HCT116 (cell line): ENCODE results near the gene SIGLEC11. TPM values are rescaled to one million over a fixed set of nuclear protein-coding genes. Genes with fewer than 3 reads are reported as not detected.

Experiments
- ATAC-seq: fragments of 200-7000 bp; cut with Tn5 transposase; 2 replicates; pipeline ENCODE4 v1.9.1; 2020; ENCODE audit warnings: mild to moderate bottlenecking, moderate library complexity
- BruUV-seq: library from RNA; stranded (reverse); fragments of 400-500 nt; replicated peaks from 2 replicates; lab custom pipeline; 2021; lab: Mats Ljungman, UMichigan
- CTCF ChIA-PET: fragments of 300-600 bp; sonication (Branson Sonifier 250); formaldehyde crosslinking; loops from one replicate; lab custom pipeline; 2021; ENCODE audit warnings: antibody characterized with exemption; lab: Charles Lee
- POLR2A ChIA-PET: fragments of 300-600, 350-600 bp; sonication (Branson Sonifier 250); formaldehyde crosslinking; loops from one replicate; lab custom pipeline; 2021; ENCODE audit warnings: antibody characterized with exemption; lab: Charles Lee
- RAD21 ChIA-PET, 2 experiments: fragments of 300-600 bp; sonication (Branson Sonifier 250); formaldehyde crosslinking; loops; one replicate each; lab custom pipeline; 2023; ENCODE audit warnings: low total read pairs in 2 of 2; ENCODE audit not compliant: uncharacterized antibody in 2 of 2, unreplicated experiment in 2 of 2, low non-redundant PET in 1 of 2; lab: Charles Lee
- DNase-seq: peaks from one replicate; pipeline ENCODE4 v3.0.0-alpha.2; 2010; ENCODE audit warnings: low read depth, low spot score
- H2AFZ ChIP-seq: fragments of 200-600 bp; shearing (Covaris generic), sonication (generic); 2 replicates; pipeline ENCODE4 v1.6.1; 2017; ENCODE audit warnings: low read depth, mixed run types, mixed read lengths, antibody characterized with exemption, low read length; ENCODE audit not compliant: poor library complexity, severe bottlenecking
- H3K27ac ChIP-seq: 2 replicates; pipeline ENCODE4 v1.5.1; 2012; ENCODE audit warnings: low read depth, low read length
- H3K27me3 ChIP-seq: fragments of 200-600 bp; sonication (generic); 2 replicates; pipeline ENCODE4 v1.6.1; 2016; ENCODE audit warnings: mixed run types, low read length, mixed read lengths; ENCODE audit not compliant: insufficient read depth
- H3K36me3 ChIP-seq, 2 experiments: fragments of 200-500 bp in 1 of 2; fragments of 200-600 bp in 1 of 2; sonication (Bioruptor generic) in 1 of 2; sonication (generic) in 1 of 2; 2 replicates each; pipeline versions ENCODE4 v1.5.1 to v1.6.1; 2014 to 2016; ENCODE audit warnings: low read length in 2 of 2, inconsistent platforms in 1 of 2, mixed read lengths in 1 of 2, mixed run types in 1 of 2; ENCODE audit not compliant: insufficient read depth in 2 of 2, control insufficient read depth in 1 of 2
- H3K4me1 ChIP-seq, 2 experiments: fragments of 200-600 bp in 1 of 2; sonication (generic) in 1 of 2; 2 replicates each; pipeline versions ENCODE4 v1.5.1 to v1.6.1; 2012 to 2017; ENCODE audit warnings: low read length in 2 of 2, inconsistent platforms in 1 of 2, mild to moderate bottlenecking in 1 of 2, mixed read lengths in 1 of 2, mixed run types in 1 of 2, moderate library complexity in 1 of 2; ENCODE audit not compliant: insufficient read depth in 2 of 2, control insufficient read depth in 1 of 2
- H3K4me2 ChIP-seq: fragments of 200-600 bp; sonication (generic); 2 replicates; pipeline ENCODE4 v1.6.1; 2017; ENCODE audit warnings: mixed run types, low read length, mixed read lengths
- H3K4me3 ChIP-seq, 2 experiments: fragments of 200-600 bp in 1 of 2; sonication (generic) in 1 of 2; replicated peaks in 1 of 2; 2 replicates each; pipeline ENCODE4 v1.5.1; 2011 to 2016; ENCODE audit warnings: low read length in 2 of 2, control low read depth in 1 of 2, low read depth in 1 of 2, mild to moderate bottlenecking in 1 of 2, mixed read lengths in 1 of 2, mixed run types in 1 of 2
- H3K79me2 ChIP-seq: fragments of 200-600 bp; sonication (generic); 2 replicates; pipeline ENCODE4 v1.6.1; 2017; ENCODE audit warnings: mild to moderate bottlenecking, mixed run types, low read length, moderate library complexity, mixed read lengths; ENCODE audit not compliant: insufficient read depth
- H3K9ac ChIP-seq: fragments of 200-600 bp; sonication (generic); 2 replicates; pipeline ENCODE4 v1.6.1; 2016; ENCODE audit warnings: low read length, mixed read lengths
- H3K9me2 ChIP-seq: fragments of 200-600 bp; sonication (generic), shearing (Covaris generic); 2 replicates; pipeline ENCODE4 v1.6.1; 2017; ENCODE audit warnings: mixed run types, mild to moderate bottlenecking, moderate library complexity; ENCODE audit not compliant: insufficient read depth
- H3K9me3 ChIP-seq, 2 experiments: fragments of 200-500 bp in 1 of 2; fragments of 200-600 bp in 1 of 2; sonication (Bioruptor generic) in 1 of 2; sonication (generic) in 1 of 2; 2 replicates each; pipeline ENCODE4 v1.6.1; 2014 to 2017; ENCODE audit warnings: low read length in 2 of 2, mixed read lengths in 2 of 2, inconsistent platforms in 1 of 2, low read depth in 1 of 2, mild to moderate bottlenecking in 1 of 2, mixed run types in 1 of 2, moderate library complexity in 1 of 2; ENCODE audit not compliant: control insufficient read depth in 1 of 2, insufficient read depth in 1 of 2
- H4K20me1 ChIP-seq: fragments of 200-600 bp; sonication (generic), shearing (Covaris generic); 2 replicates; pipeline ENCODE4 v1.6.1; 2017; ENCODE audit warnings: mixed run types, mild to moderate bottlenecking, moderate library complexity; ENCODE audit not compliant: insufficient read depth
- CBX3 ChIP-seq: IDR thresholded peaks from 2 replicates; pipeline ENCODE4 v1.6.1; 2012; ENCODE audit warnings: low read depth
- CEBPB ChIP-seq: IDR thresholded peaks from 2 replicates; pipeline ENCODE4 v1.6.1; 2012; ENCODE audit warnings: low read depth
- ELF1 ChIP-seq: IDR thresholded peaks from 2 replicates; pipeline ENCODE4 v1.6.1; 2012; ENCODE audit warnings: low read depth, borderline replicate concordance
- EZH2 ChIP-seq: fragments of 200-600 bp; sonication (generic); IDR thresholded peaks from 2 replicates; pipeline ENCODE4 v1.6.1; 2017; ENCODE audit warnings: antibody characterized with exemption, mixed run types
- EZH2phosphoT487 ChIP-seq: fragments of 200-600 bp; IDR thresholded peaks from 2 replicates; pipeline ENCODE4 v1.6.1; 2018; ENCODE audit warnings: antibody characterized with exemption, borderline replicate concordance
- FOSL1 ChIP-seq: IDR thresholded peaks from 2 replicates; pipeline ENCODE4 v1.6.1; 2012; ENCODE audit warnings: low read depth
- JUND ChIP-seq: IDR thresholded peaks from 2 replicates; pipeline ENCODE4 v1.6.1; 2012
- POLR2AphosphoS5 ChIP-seq: IDR thresholded peaks from 2 replicates; pipeline ENCODE4 v1.6.1; 2011; ENCODE audit warnings: mild to moderate bottlenecking, low read depth, low read length, moderate library complexity
- SIN3A ChIP-seq: IDR thresholded peaks from 2 replicates; pipeline ENCODE4 v1.6.1; 2012; ENCODE audit warnings: low read depth
- SP1 ChIP-seq: IDR thresholded peaks from 2 replicates; pipeline ENCODE4 v1.6.1; 2012; ENCODE audit warnings: low read depth
- TCF7L2 ChIP-seq: IDR thresholded peaks from 2 replicates; pipeline ENCODE4 v1.7.0; 2011; ENCODE audit warnings: borderline replicate concordance, inconsistent platforms; ENCODE audit not compliant: insufficient read depth, insufficient read length; ENCODE audit errors: extremely low read depth
- YY1 ChIP-seq: IDR thresholded peaks from 2 replicates; pipeline ENCODE4 v1.6.1; 2011; ENCODE audit warnings: low read length, low read depth, moderate library complexity, mild to moderate bottlenecking; ENCODE audit not compliant: insufficient replicate concordance; ENCODE audit errors: extremely low read depth
- ZFX ChIP-seq: fragments of 450-650 bp; IDR thresholded peaks from 2 replicates; pipeline ENCODE4 v1.6.1; 2017
- ZNF274 ChIP-seq: fragments of 200-500 bp; sonication (Bioruptor generic); IDR thresholded peaks from 2 replicates; pipeline ENCODE4 v1.6.1; 2014; ENCODE audit warnings: mild to moderate bottlenecking, low read depth, low read length, inconsistent platforms
- intact Hi-C: fragments of 100-400 bp; cut with micrococcal nuclease; formaldehyde crosslinking; loops from 2 replicates; pipeline ENCODE4 v1.10.0; 2022
- total RNA-seq: library from RNA; stranded (reverse); gene quantifications from one replicate; pipeline ENCODE4 v1.2.1, GENCODE V29; 2021; ENCODE audit not compliant: unreplicated experiment
- TF ChIP-seq, protein P1 (sequence below), 3 experiments: fragments of 200-600 bp in 1 of 3; sonication (generic) in 1 of 3; IDR thresholded peaks in 2 of 3; conservative IDR thresholded peaks in 1 of 3; 2 replicates each; pipeline ENCODE4 v1.5.1; 2012 to 2017; ENCODE audit warnings: low read depth in 2 of 3, low read length in 2 of 3, antibody characterized with exemption in 1 of 3, borderline replicate concordance in 1 of 3, control low read depth in 1 of 3, mild to moderate bottlenecking in 1 of 3, mixed read lengths in 1 of 3, mixed run types in 1 of 3, moderate library complexity in 1 of 3; ENCODE audit not compliant: insufficient read depth in 1 of 3
- TF ChIP-seq, protein P2 (sequence below): IDR thresholded peaks from 2 replicates; pipeline ENCODE4 v1.6.1; 2012
- TF ChIP-seq, protein P3 (sequence below): IDR thresholded peaks from 2 replicates; pipeline ENCODE4 v1.6.1; 2012
- TF ChIP-seq, protein P4 (sequence below): IDR thresholded peaks from 2 replicates; pipeline ENCODE4 v1.6.1; 2012; ENCODE audit warnings: low read depth
- TF ChIP-seq, protein P5 (sequence below): IDR thresholded peaks from 2 replicates; pipeline ENCODE4 v1.6.1; 2011; ENCODE audit warnings: mild to moderate bottlenecking, low read length, moderate library complexity; ENCODE audit not compliant: insufficient replicate concordance; ENCODE audit errors: extremely low read depth

The SIGLEC11 gene
- total RNA-seq, 1 experiment from 2014 or later, result not detected

DNA sequence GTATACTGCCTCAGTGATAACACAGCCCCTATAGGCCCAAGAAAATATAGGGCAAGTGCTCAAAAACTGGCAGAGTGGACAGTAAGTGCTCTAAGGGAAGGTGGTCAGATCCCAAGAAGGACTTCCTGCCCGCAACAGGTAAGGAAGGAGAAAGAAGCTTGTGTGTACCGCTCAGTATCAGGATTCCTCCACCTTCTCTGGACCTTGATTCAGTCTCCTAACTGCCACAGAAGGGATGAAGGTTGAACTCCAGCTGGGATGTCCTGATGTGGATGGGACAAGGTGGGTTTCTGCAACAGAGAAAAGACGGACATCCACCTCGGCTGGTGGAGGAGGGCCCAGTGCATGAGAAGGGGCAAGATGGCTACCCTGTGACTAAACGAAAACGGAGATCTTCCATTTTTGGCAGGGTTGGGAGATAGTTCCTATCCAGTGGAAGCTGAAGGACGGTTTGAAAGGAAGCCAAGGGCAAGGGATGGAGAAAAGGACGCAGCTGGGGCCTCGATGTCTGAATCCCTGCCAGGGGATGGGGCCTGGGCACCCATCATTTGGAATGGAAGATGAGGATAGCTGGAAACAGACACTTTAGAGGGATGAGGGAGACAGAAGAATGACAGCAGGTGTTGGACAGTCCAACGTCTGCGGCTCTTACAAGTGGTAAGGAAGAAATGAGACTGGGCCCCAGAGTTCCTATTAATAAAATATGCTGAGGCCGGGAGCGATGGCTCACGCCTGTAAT lies 33.3 kb downstream of the SIGLEC11 start:
- Histone ChIP-seq H3K4me2 (peak overlapping the region; percentile 100), H3K27ac (peak overlapping the region; percentile 99), H3K9me3 (no peaks in the 10 kb centered on the region), H2AFZ (no peak overlapping the region), H3K4me3 (peak overlapping the region; percentile 58 to 97), H4K20me1 (no peaks in the 10 kb centered on the region), H3K4me1 (peaks cover 11 to 29% of the 10 kb centered on the region in 2 experiments; a peak in 3 of 4 replicates), H3K79me2 (peaks cover 73% of the 10 kb centered on the region), H3K9me2 (no peaks in the 10 kb centered on the region), H3K9ac (peak overlapping the region; percentile 82), H3K36me3 (peaks cover 14 to 40% of the 10 kb centered on the region in 2 experiments), H3K27me3 (no peaks in the 10 kb centered on the region)
- ATAC-seq (no peak), DNase-seq (no peak)
- TF ChIP-seq, protein P1, sequence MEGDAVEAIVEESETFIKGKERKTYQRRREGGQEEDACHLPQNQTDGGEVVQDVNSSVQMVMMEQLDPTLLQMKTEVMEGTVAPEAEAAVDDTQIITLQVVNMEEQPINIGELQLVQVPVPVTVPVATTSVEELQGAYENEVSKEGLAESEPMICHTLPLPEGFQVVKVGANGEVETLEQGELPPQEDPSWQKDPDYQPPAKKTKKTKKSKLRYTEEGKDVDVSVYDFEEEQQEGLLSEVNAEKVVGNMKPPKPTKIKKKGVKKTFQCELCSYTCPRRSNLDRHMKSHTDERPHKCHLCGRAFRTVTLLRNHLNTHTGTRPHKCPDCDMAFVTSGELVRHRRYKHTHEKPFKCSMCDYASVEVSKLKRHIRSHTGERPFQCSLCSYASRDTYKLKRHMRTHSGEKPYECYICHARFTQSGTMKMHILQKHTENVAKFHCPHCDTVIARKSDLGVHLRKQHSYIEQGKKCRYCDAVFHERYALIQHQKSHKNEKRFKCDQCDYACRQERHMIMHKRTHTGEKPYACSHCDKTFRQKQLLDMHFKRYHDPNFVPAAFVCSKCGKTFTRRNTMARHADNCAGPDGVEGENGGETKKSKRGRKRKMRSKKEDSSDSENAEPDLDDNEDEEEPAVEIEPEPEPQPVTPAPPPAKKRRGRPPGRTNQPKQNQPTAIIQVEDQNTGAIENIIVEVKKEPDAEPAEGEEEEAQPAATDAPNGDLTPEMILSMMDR (IDR thresholded peaks at IDR 0.05 in 2 of 3, conservative IDR thresholded peaks at IDR 0.05 in 1 of 3; ENCODE audit: borderline replicate concordance in 1 of 3, insufficient read depth in 1 of 3, low read depth in 2 of 3, low read length in 2 of 3), result no peak
- TF ChIP-seq CBX3, result no peak
- TF ChIP-seq EZH2phosphoT487, result no peak
- TF ChIP-seq, protein P2, sequence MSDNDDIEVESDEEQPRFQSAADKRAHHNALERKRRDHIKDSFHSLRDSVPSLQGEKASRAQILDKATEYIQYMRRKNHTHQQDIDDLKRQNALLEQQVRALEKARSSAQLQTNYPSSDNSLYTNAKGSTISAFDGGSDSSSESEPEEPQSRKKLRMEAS, result no peak
- no peak for TF ChIP-seq CEBPB
- no peak for TF ChIP-seq FOSL1
- no peak for TF ChIP-seq ZFX
- no peak for TF ChIP-seq POLR2AphosphoS5
- TF ChIP-seq, protein P3, sequence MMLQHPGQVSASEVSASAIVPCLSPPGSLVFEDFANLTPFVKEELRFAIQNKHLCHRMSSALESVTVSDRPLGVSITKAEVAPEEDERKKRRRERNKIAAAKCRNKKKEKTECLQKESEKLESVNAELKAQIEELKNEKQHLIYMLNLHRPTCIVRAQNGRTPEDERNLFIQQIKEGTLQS, result no peak
- TF ChIP-seq, protein P4, sequence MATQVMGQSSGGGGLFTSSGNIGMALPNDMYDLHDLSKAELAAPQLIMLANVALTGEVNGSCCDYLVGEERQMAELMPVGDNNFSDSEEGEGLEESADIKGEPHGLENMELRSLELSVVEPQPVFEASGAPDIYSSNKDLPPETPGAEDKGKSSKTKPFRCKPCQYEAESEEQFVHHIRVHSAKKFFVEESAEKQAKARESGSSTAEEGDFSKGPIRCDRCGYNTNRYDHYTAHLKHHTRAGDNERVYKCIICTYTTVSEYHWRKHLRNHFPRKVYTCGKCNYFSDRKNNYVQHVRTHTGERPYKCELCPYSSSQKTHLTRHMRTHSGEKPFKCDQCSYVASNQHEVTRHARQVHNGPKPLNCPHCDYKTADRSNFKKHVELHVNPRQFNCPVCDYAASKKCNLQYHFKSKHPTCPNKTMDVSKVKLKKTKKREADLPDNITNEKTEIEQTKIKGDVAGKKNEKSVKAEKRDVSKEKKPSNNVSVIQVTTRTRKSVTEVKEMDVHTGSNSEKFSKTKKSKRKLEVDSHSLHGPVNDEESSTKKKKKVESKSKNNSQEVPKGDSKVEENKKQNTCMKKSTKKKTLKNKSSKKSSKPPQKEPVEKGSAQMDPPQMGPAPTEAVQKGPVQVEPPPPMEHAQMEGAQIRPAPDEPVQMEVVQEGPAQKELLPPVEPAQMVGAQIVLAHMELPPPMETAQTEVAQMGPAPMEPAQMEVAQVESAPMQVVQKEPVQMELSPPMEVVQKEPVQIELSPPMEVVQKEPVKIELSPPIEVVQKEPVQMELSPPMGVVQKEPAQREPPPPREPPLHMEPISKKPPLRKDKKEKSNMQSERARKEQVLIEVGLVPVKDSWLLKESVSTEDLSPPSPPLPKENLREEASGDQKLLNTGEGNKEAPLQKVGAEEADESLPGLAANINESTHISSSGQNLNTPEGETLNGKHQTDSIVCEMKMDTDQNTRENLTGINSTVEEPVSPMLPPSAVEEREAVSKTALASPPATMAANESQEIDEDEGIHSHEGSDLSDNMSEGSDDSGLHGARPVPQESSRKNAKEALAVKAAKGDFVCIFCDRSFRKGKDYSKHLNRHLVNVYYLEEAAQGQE, result no peak
- no peak for TF ChIP-seq TCF7L2
- TF ChIP-seq, protein P5, sequence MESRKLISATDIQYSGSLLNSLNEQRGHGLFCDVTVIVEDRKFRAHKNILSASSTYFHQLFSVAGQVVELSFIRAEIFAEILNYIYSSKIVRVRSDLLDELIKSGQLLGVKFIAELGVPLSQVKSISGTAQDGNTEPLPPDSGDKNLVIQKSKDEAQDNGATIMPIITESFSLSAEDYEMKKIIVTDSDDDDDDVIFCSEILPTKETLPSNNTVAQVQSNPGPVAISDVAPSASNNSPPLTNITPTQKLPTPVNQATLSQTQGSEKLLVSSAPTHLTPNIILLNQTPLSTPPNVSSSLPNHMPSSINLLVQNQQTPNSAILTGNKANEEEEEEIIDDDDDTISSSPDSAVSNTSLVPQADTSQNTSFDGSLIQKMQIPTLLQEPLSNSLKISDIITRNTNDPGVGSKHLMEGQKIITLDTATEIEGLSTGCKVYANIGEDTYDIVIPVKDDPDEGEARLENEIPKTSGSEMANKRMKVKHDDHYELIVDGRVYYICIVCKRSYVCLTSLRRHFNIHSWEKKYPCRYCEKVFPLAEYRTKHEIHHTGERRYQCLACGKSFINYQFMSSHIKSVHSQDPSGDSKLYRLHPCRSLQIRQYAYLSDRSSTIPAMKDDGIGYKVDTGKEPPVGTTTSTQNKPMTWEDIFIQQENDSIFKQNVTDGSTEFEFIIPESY, result no peak
- TF ChIP-seq ELF1, result no peak
- TF ChIP-seq SP1, result no peak
- no peak for TF ChIP-seq YY1
- no peak for TF ChIP-seq ZNF274
- TF ChIP-seq JUND, result no peak
- no peak for TF ChIP-seq EZH2
- no peak for TF ChIP-seq SIN3A
- POLR2A ChIA-PET, result interaction anchor here (0.6 to 1.7 kb wide), 3 partner anchors 21 to 58 kb away, joined by 3 to 5 read pairs (median 4); partner anchors contain the start of gene AKT1S1
- CTCF ChIA-PET, result no interaction called here
- intact Hi-C loops, result no loop called here
- RAD21 ChIA-PET, result no interaction called here
- no TSS peak for BruUV-seq
